NCI-H2081 treated with DMSO at 0.1 percent for 48 hours (cell line): Measurements from ENCODE around the gene PLCB3.
A peak's percentile ranks its signal among the peaks of the same experiment; 100 is the strongest.

Experiments
- DNase-seq: peaks from one replicate; lab custom pipeline; 2025; lab: John Stamatoyannopoulos, UW

Gene PLCB3

GRCh38 chr11:64222651-64223000 is 28.7 kb upstream of the PLCB3 start:
- DNase-seq: no peak

GRCh38 chr11:64223001-64223651 is 28.2 kb upstream of the PLCB3 start:
- no peak for DNase-seq

GRCh38 chr11:64224151-64224890 is 27.0 kb upstream of the PLCB3 start:
- DNase-seq: no peak

- DNase-seq: no peak
Observed at GRCh38 chr11:64224891-64225607, 26.3 kb upstream of the PLCB3 start.

- DNase-seq: no peak
Observed at GRCh38 chr11:64225608-64226506, 25.5 kb upstream of the PLCB3 start, which contains the start of the genes NUDT22 and TRPT1. TSS of gene NUDT22 (plus strand) at chr11:64226274. CDS start at chr11:64226653, 379 bp downstream. TSS of gene TRPT1 (minus strand) at chr11:64226186. CDS start at chr11:64225860, 326 bp downstream.

- DNase-seq: no peak
Observed at GRCh38 chr11:64226507-64227051, 24.8 kb upstream of the PLCB3 start.

- DNase-seq: no peak
Observed at GRCh38 chr11:64227405-64227956, 23.8 kb upstream of the PLCB3 start.

GRCh38 chr11:64229090-64229743 is 22.1 kb upstream of the PLCB3 start:
- no peak for DNase-seq

- no peak for DNase-seq
Observed at GRCh38 chr11:64229744-64230170, 21.6 kb upstream of the PLCB3 start.

GRCh38 chr11:64230171-64230984 is 21.0 kb upstream of the PLCB3 start, which contains the start of gene DNAJC4:
TSS of gene DNAJC4 (plus strand) at chr11:64230548. CDS start at chr11:64230855, 307 bp downstream.
- peak; percentile 72 for DNase-seq

GRCh38 chr11:64230985-64231365 is 20.4 kb upstream of the PLCB3 start:
- DNase-seq: no peak

GRCh38 chr11:64231546-64231945 is 19.8 kb upstream of the PLCB3 start:
- DNase-seq: no peak

- DNase-seq: no peak
Observed at GRCh38 chr11:64232182-64232966, 19.0 kb upstream of the PLCB3 start.

- no peak for DNase-seq
Observed at GRCh38 chr11:64232967-64233315, 18.4 kb upstream of the PLCB3 start.

GRCh38 chr11:64233913-64234586 is 17.3 kb upstream of the PLCB3 start, which contains the start of gene VEGFB:
TSS of gene VEGFB (plus strand) at chr11:64234584. CDS start at chr11:64234834, 250 bp downstream.
- no peak for DNase-seq

- no peak for DNase-seq
Observed at GRCh38 chr11:64234647-64235379, 16.5 kb upstream of the PLCB3 start.

- DNase-seq: no peak
Observed at GRCh38 chr11:64235437-64236161, 15.7 kb upstream of the PLCB3 start.
